GM10266 (cell line): ENCODE data around the gene FAM124A.

Experiments
- DNase-seq: peaks from one replicate; pipeline ENCODE4 v3.0.0; 2012; ENCODE audit errors: extremely low spot score
- CTCF ChIP-seq: IDR thresholded peaks from 2 replicates; pipeline ENCODE4 v1.5.1; 2012; ENCODE audit warnings: mild to moderate bottlenecking, low read depth; ENCODE audit not compliant: control insufficient read depth, insufficient read depth; ENCODE audit errors: missing control alignments

FAM124A gene

DNA sequence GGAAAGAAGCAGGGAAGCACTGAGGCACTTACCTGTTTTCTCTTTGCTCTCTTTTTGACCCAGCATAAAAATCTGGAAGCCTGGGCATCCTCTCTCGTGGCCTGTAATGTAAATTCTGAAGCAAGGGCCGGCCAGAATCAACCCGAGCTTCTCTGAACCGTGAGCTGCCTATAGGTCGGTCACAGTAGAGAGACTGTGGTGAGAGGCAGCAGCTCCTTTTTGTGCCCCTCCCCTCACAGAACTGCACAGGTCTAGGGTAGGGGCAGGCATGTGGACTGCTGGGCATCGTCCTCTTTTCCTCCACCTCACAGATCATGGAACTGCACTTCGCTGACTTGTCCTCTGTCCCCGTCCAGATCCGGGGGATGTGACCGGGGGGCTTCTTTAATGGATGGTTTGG lies 12.5 kb downstream of the FAM124A start:
- no peak for TF ChIP-seq CTCF
- no peak for DNase-seq

DNA sequence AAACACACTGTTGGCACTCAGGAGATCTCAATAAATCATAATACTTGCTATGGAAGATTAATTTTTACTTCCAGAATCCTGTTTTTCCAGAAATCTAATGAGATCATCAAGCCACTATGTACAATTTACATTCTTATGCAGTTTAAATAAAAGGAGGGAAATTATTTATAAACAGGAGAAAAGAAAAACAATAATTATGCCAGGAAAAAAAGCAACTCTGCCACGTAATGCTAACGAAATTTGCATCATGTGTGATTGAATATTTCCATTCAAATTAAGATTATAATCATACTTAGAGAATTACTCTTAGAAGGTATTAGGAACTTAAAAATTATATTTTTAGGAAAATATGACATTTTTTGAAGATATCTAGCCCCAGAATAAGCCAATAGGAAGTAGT lies 13.0 kb downstream of the FAM124A start:
- no peak for DNase-seq
- no peak for TF ChIP-seq CTCF

GRCh38 chr13:51235756-51236490 lies 13.7 kb downstream of the FAM124A start:
- TF ChIP-seq CTCF: no peak
- no peak for DNase-seq

GRCh38 chr13:51236491-51236792 lies 14.2 kb downstream of the FAM124A start:
- no peak for DNase-seq
- no peak for TF ChIP-seq CTCF

DNA sequence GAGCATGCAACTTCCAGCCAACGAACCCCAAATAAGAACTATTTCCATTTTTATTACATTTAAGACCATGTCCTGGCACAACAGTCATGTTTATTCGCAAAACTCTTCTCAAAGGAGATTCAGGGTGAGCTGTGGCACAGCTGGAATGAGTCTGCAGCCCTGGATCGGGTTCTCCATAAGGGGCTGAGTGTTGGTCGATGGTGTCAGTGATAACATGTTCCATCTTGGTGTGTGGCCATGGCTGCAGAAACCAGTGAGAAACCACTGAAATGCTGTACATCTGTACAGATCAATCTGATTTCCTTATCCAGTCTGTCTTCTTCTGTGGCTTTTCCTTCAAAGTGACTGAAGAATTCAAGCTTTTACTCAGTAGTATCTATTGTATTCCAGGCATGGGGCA lies 15.2 kb downstream of the FAM124A start:
- no peak for TF ChIP-seq CTCF

GRCh38 chr13:51237887-51238286 lies 15.7 kb downstream of the FAM124A start:
- no peak for DNase-seq
- no peak for TF ChIP-seq CTCF

More for the DNA sequence above, 15.2 kb downstream of the FAM124A start:
- no peak for DNase-seq

- DNase-seq: no peak
- no peak for TF ChIP-seq CTCF
Observed at GRCh38 chr13:51240178-51240577, 18.0 kb downstream of the FAM124A start.
